Subcutaneous abdominal adipose tissue (tissue), 5 donors: Measurements from ENCODE around the gene MAGEH1.
"Not testable (repeated sequence)": the region's sequence is repeated elsewhere in the genome, so short reads cannot be mapped to it uniquely, and the experiment has no call there.

Source experiments
- H3K27ac ChIP-seq: one replicate; pipeline ENCODE4 v1.7.0; 2013; ENCODE audit warnings: low read depth, mild to moderate bottlenecking, inconsistent platforms, low read length, moderate library complexity
- H3K27me3 ChIP-seq, 5 donors: one replicate each; pipeline ENCODE4 v1.7.0; 2013; ENCODE audit warnings: low read length in 5 of 5, inconsistent platforms in 1 of 5; ENCODE audit not compliant: control insufficient read depth in 5 of 5, insufficient read depth in 4 of 5
- H3K36me3 ChIP-seq, 5 donors: one replicate each; pipeline ENCODE4 v1.7.0; 2013; ENCODE audit warnings: low read length in 5 of 5; ENCODE audit not compliant: control insufficient read depth in 5 of 5, insufficient read depth in 5 of 5
- H3K4me1 ChIP-seq, 5 donors: one replicate each; pipeline ENCODE4 v1.7.0; 2013; ENCODE audit warnings: low read length in 5 of 5, mild to moderate bottlenecking in 3 of 5, moderate library complexity in 1 of 5; ENCODE audit not compliant: control insufficient read depth in 5 of 5, insufficient read depth in 5 of 5
- H3K4me3 ChIP-seq, 5 donors: one replicate each; pipeline ENCODE4 v1.7.0; 2013; ENCODE audit warnings: low read length in 5 of 5, low read depth in 1 of 5
- H3K9ac ChIP-seq, 5 donors: one replicate each; pipeline ENCODE4 v1.7.0; 2013; ENCODE audit warnings: low read length in 5 of 5, mild to moderate bottlenecking in 4 of 5, moderate library complexity in 3 of 5
- H3K9me3 ChIP-seq, 5 donors: one replicate each; pipeline ENCODE4 v1.7.0; 2013; ENCODE audit warnings: low read length in 5 of 5; ENCODE audit not compliant: control insufficient read depth in 5 of 5
- donor health status: healthy.
- donor health status: healthy.
- donor health status: healthy.
- donor health status: healthy.
- donor health status: healthy.

MAGEH1 gene

GRCh38 chrX:55464050-55464449 is 12.1 kb downstream of the MAGEH1 start:
- H3K9ac ChIP-seq, H3K27ac ChIP-seq, H3K27me3 ChIP-seq, H3K9me3 ChIP-seq, H3K4me1 ChIP-seq, H3K36me3 ChIP-seq, H3K4me3 ChIP-seq: not testable (repeated sequence)

- not testable (repeated sequence) for H3K4me3 ChIP-seq, H3K9me3 ChIP-seq, H3K4me1 ChIP-seq, H3K36me3 ChIP-seq, H3K27me3 ChIP-seq, H3K9ac ChIP-seq, H3K27ac ChIP-seq
Measured at GRCh38 chrX:55465108-55465507, 13.2 kb downstream of the MAGEH1 start.

DNA sequence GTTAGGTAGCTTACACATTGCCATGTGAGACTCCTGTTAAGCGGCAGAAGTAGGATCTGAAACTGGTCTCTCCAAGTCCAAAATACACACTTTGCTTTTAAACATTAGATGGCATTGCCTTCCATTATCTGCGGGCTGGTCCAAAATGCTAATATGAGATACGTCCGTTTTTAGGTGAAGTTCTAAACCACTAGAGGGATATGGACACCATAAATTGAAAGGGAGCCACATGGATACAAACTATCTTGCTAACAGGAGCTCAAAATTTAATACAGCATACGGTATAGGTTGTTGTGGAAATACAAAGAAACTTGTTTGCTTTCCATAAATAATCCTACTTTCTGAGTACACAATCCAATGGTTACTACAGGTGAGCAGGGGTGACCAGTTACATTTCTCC is 13.9 kb downstream of the MAGEH1 start:
- H3K4me1 ChIP-seq, H3K27me3 ChIP-seq, H3K9me3 ChIP-seq: not testable (repeated sequence)

GRCh38 chrX:55479956-55480355 is 28.0 kb downstream of the MAGEH1 start:
- not testable (repeated sequence) for H3K27me3 ChIP-seq, H3K4me3 ChIP-seq, H3K9me3 ChIP-seq, H3K9ac ChIP-seq, H3K36me3 ChIP-seq, H3K4me1 ChIP-seq, H3K27ac ChIP-seq

More for the DNA sequence above, 13.9 kb downstream of the MAGEH1 start:
- not testable (repeated sequence) for H3K4me3 ChIP-seq, H3K27ac ChIP-seq, H3K9ac ChIP-seq, H3K36me3 ChIP-seq

- no peak overlapping the region for H3K27ac ChIP-seq
- H3K27me3 ChIP-seq, result peaks cover 0 to 9% (median 6%) of the 10 kb centered on the region in 5 donors
- no peaks in the 10 kb centered on the region for H3K9me3 ChIP-seq
- H3K9ac ChIP-seq, result no peak overlapping the region
- no peak overlapping the region for H3K4me3 ChIP-seq
- H3K36me3 ChIP-seq, result no peaks in the 10 kb centered on the region
- no peaks in the 10 kb centered on the region for H3K4me1 ChIP-seq
Measured at GRCh38 chrX:55480390-55481062, 28.6 kb downstream of the MAGEH1 start.

- Histone ChIP-seq H3K9ac (no peak overlapping the region), H3K9me3 (peaks cover 0 to 3% (median 0%) of the 10 kb centered on the region in 5 donors), H3K36me3 (no peaks in the 10 kb centered on the region), H3K4me3 (no peak overlapping the region), H3K27ac (no peak overlapping the region), H3K4me1 (peaks cover 0 to 10% (median 6%) of the 10 kb centered on the region in 5 donors), H3K27me3 (peaks cover 0 to 9% (median 6%) of the 10 kb centered on the region in 5 donors)
Measured at GRCh38 chrX:55484948-55485347, 33.0 kb downstream of the MAGEH1 start.

- H3K4me3 ChIP-seq, result no peak overlapping the region
- H3K36me3 ChIP-seq, result no peaks in the 10 kb centered on the region
- H3K9me3 ChIP-seq, result peaks cover 0 to 3% (median 0%) of the 10 kb centered on the region in 5 donors
- peaks cover 0 to 19% (median 7%) of the 10 kb centered on the region in 5 donors for H3K27me3 ChIP-seq
- peaks cover 0 to 11% (median 9%) of the 10 kb centered on the region in 5 donors for H3K4me1 ChIP-seq
- no peak overlapping the region for H3K27ac ChIP-seq
- no peak overlapping the region for H3K9ac ChIP-seq
Measured at GRCh38 chrX:55486736-55487135, 34.8 kb downstream of the MAGEH1 start.

- no peak overlapping the region for H3K9ac ChIP-seq
- H3K27ac ChIP-seq, result no peak overlapping the region
- peaks cover 0 to 21% (median 9%) of the 10 kb centered on the region in 5 donors for H3K27me3 ChIP-seq
- no peaks in the 10 kb centered on the region for H3K36me3 ChIP-seq
- H3K4me3 ChIP-seq, result no peak overlapping the region
- peaks cover 0 to 11% (median 9%) of the 10 kb centered on the region in 5 donors for H3K4me1 ChIP-seq
- peaks cover 0 to 3% (median 0%) of the 10 kb centered on the region in 5 donors for H3K9me3 ChIP-seq
Measured at GRCh38 chrX:55487143-55487542, 35.2 kb downstream of the MAGEH1 start.

DNA sequence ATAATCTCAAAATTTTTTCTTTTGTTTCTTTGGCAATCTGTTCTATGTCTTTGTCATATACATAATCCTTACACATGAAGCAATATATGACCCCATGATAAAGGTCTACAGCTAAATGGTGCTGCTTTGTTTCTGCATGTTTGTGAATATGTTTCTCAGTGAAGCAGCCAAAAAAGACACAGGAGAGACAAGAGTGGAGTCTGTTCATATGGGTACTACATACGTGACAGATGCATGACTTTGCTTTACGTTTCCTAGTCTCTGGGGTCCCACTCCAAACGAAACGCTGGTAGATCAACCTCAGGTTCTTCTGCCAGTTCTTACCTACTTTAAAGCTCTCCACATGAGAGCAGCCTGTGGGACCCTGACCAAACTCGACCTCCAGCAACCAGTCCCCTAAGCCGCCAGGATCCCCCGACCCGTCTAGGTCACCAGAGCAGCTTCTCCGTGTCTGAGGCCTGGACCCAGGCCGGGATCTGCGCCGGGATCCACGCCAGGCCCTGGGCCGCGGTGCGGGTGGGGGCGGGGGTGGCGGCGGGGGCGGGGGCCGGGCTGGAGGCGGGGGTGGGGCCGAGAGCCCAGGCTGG is 36.2 kb downstream of the MAGEH1 start:
- Histone ChIP-seq H3K4me1 (peaks cover 0 to 11% (median 9%) of the 10 kb centered on the region in 5 donors), H3K4me3 (peak overlapping the region; percentile 5 to 87 (median 73)), H3K9me3 (peaks cover 0 to 3% (median 0%) of the 10 kb centered on the region in 5 donors), H3K36me3 (no peaks in the 10 kb centered on the region), H3K27ac (peak overlapping the region; percentile 93), H3K9ac (peak overlapping the region in 1 of 5 donors; percentile 63), H3K27me3 (peaks cover 0 to 21% (median 9%) of the 10 kb centered on the region in 5 donors)

DNA sequence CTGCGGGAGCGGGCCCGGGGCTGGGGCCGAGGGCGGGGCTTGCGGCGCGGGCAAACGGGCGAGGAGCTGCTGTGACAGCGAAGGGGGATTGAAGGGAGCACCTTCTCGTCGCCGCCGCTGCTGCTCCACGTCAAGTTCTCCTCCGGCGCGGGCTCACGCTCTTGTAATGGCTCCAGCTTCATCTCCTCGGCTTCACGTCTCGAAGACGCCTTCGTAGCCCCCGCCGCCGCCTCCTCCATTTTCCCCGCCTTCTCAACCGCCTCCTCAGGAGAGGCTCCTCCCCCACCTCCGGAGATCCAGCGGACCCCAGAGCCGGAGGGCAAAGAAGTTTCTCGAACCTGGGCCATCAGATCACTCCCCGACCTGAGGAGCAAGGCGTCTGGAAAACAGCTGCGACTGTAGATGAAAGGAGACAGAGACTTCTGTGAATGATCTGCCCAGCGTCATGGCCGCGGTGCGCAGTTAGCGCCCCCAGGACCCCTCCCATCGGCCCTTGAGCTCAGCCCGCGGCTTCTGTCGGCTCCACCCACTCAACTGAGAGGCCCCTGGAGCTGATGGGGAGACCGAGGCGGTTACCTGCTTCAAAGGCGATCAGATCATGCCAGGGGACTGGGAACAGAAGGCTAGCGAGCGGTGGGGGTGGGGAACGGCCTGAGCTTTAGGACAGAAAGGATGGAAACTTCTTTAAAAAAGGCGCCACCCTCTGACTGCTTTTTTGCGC is 36.8 kb downstream of the MAGEH1 start:
- Histone ChIP-seq H3K27ac (peak overlapping the region; percentile 93), H3K4me1 (peaks cover 0 to 11% (median 9%) of the 10 kb centered on the region in 5 donors), H3K4me3 (peak overlapping the region; percentile 73 to 91 (median 78)), H3K9ac (peak overlapping the region; percentile 2 to 78 (median 59)), H3K9me3 (peaks cover 0 to 3% (median 0%) of the 10 kb centered on the region in 5 donors), H3K36me3 (no peaks in the 10 kb centered on the region), H3K27me3 (peaks cover 0 to 18% (median 9%) of the 10 kb centered on the region in 5 donors)
